H9 (cell line): ENCODE results near the gene FAR1. TPM values are rescaled to one million over a fixed set of nuclear protein-coding genes. Genes with fewer than 3 reads are reported as not detected.

Source experiments
- DNase-seq: peaks from one replicate; pipeline ENCODE4 v3.0.0-alpha.2; 2017
- H2AFZ ChIP-seq: one replicate; pipeline ENCODE4 v1.6.1; 2013; ENCODE audit warnings: mild to moderate bottlenecking, low read length, control low read depth, moderate library complexity
- H2AK5ac ChIP-seq: 2 replicates; pipeline ENCODE4 v1.6.1; 2013; ENCODE audit warnings: low read length, control low read depth, mixed read lengths; ENCODE audit not compliant: insufficient read length
- H2BK120ac ChIP-seq: one replicate; pipeline ENCODE4 v1.6.1; 2013; ENCODE audit warnings: low read depth, mild to moderate bottlenecking, low read length, control low read depth, inconsistent platforms; ENCODE audit not compliant: poor library complexity, severe bottlenecking
- H2BK12ac ChIP-seq: 2 replicates; pipeline ENCODE4 v1.6.1; 2013; ENCODE audit warnings: low read length, control low read depth, mixed read lengths, low read depth; ENCODE audit not compliant: insufficient read length
- H2BK15ac ChIP-seq: 2 replicates; pipeline ENCODE4 v1.6.1; 2013; ENCODE audit warnings: low read depth, low read length, control low read depth
- H2BK20ac ChIP-seq: one replicate; pipeline ENCODE4 v1.6.1; 2013; ENCODE audit warnings: low read depth, mild to moderate bottlenecking, low read length, control low read depth, inconsistent platforms; ENCODE audit not compliant: poor library complexity, severe bottlenecking
- H2BK5ac ChIP-seq: 2 replicates; pipeline ENCODE4 v1.6.1; 2013; ENCODE audit warnings: low read length, control low read depth, mixed read lengths; ENCODE audit not compliant: insufficient read length
- H3K14ac ChIP-seq: 2 replicates; pipeline ENCODE4 v1.6.1; 2013; ENCODE audit warnings: low read length, control low read depth; ENCODE audit not compliant: insufficient read depth
- H3K18ac ChIP-seq: 2 replicates; pipeline ENCODE4 v1.6.1; 2013; ENCODE audit warnings: low read depth, mild to moderate bottlenecking, mixed read lengths, low read length, control low read depth; ENCODE audit not compliant: insufficient read length
- H3K23ac ChIP-seq: 2 replicates; pipeline ENCODE4 v1.6.1; 2013; ENCODE audit warnings: low read length, control low read depth, mixed read lengths, low read depth; ENCODE audit not compliant: insufficient read length
- H3K23me2 ChIP-seq: 2 replicates; pipeline ENCODE4 v1.6.1; 2013; ENCODE audit warnings: low read depth, mild to moderate bottlenecking, mixed read lengths, low read length, control low read depth; ENCODE audit not compliant: insufficient read length, poor library complexity, severe bottlenecking
- H3K27ac ChIP-seq: 2 replicates; pipeline ENCODE4 v1.5.1; 2013; ENCODE audit warnings: low read length, control low read depth, mixed read lengths, low read depth; ENCODE audit not compliant: insufficient read length
- H3K27me3 ChIP-seq: 2 replicates; pipeline ENCODE4 v1.6.1; 2013; ENCODE audit warnings: low read length, control low read depth, inconsistent platforms; ENCODE audit not compliant: insufficient read depth
- H3K4ac ChIP-seq: 2 replicates; pipeline ENCODE4 v1.6.1; 2013; ENCODE audit warnings: low read depth, mild to moderate bottlenecking, control low read depth, inconsistent platforms, low read length, moderate library complexity
- H3K4me1 ChIP-seq: 2 replicates; pipeline ENCODE4 v1.6.1; 2013; ENCODE audit warnings: low read length, control low read depth, inconsistent platforms; ENCODE audit not compliant: insufficient read depth
- H3K4me2 ChIP-seq: 2 replicates; pipeline ENCODE4 v1.6.1; 2013; ENCODE audit warnings: low read length, control low read depth, mixed read lengths; ENCODE audit not compliant: insufficient read length, insufficient read depth
- H3K56ac ChIP-seq: 2 replicates; pipeline ENCODE4 v1.6.1; 2013; ENCODE audit warnings: low read depth, mild to moderate bottlenecking, mixed read lengths, low read length, control low read depth; ENCODE audit not compliant: insufficient read length
- H3K79me1 ChIP-seq: 2 replicates; pipeline ENCODE4 v1.6.1; 2013; ENCODE audit warnings: low read depth, mild to moderate bottlenecking, moderate library complexity, low read length, control low read depth, inconsistent platforms; ENCODE audit not compliant: insufficient read depth, poor library complexity, severe bottlenecking
- H3K79me2 ChIP-seq: 2 replicates; pipeline ENCODE4 v1.6.1; 2013; ENCODE audit warnings: low read length, control low read depth, inconsistent platforms; ENCODE audit not compliant: insufficient read depth
- H3K9ac ChIP-seq: 2 replicates; pipeline ENCODE4 v1.6.1; 2013; ENCODE audit warnings: low read length, control low read depth, mixed read lengths; ENCODE audit not compliant: insufficient read length; ENCODE audit errors: extremely low read depth
- H3K9me3 ChIP-seq: one replicate; pipeline ENCODE4 v1.6.1; 2013; ENCODE audit warnings: low read depth, low read length, inconsistent platforms; ENCODE audit not compliant: control insufficient read depth
- H3T11ph ChIP-seq: one replicate; pipeline ENCODE4 v1.6.1; 2013; ENCODE audit warnings: mild to moderate bottlenecking, low read length, control low read depth, inconsistent platforms
- H4K20me1 ChIP-seq: one replicate; pipeline ENCODE4 v1.6.1; 2013; ENCODE audit not compliant: control insufficient read depth, insufficient read length, insufficient read depth
- H4K5ac ChIP-seq: 2 replicates; pipeline ENCODE4 v1.6.1; 2013; ENCODE audit warnings: low read depth, mild to moderate bottlenecking, mixed read lengths, low read length, control low read depth; ENCODE audit not compliant: insufficient read length
- H4K8ac ChIP-seq: replicated peaks from 2 replicates; pipeline ENCODE4 v1.6.1; 2013; ENCODE audit warnings: low read length, control low read depth, mixed read lengths, low read depth; ENCODE audit not compliant: insufficient read length
- H4K91ac ChIP-seq: 2 replicates; pipeline ENCODE4 v1.6.1; 2013; ENCODE audit warnings: low read depth, mild to moderate bottlenecking, moderate library complexity, mixed read lengths, low read length, control low read depth; ENCODE audit not compliant: insufficient read length
- H3K27ac Mint-ChIP-seq, 3 experiments: 2 replicates in 2 of 3; 3 replicates in 1 of 3; pipeline ENCODE4 v1.8.0; 2020 to 2021; ENCODE audit warnings: mixed read lengths in 3 of 3, mild to moderate bottlenecking in 1 of 3, moderate library complexity in 1 of 3
- H3K27me3 Mint-ChIP-seq: 2 replicates; pipeline ENCODE4 v1.8.0; 2021; ENCODE audit warnings: low read depth, mild to moderate bottlenecking, moderate library complexity, mixed read lengths
- H3K36me3 Mint-ChIP-seq, 3 experiments: 2 replicates in 2 of 3; 3 replicates in 1 of 3; pipeline ENCODE4 v1.8.0; 2020 to 2021; ENCODE audit warnings: low read depth in 3 of 3, mixed read lengths in 3 of 3; ENCODE audit not compliant: insufficient read depth in 1 of 3
- H3K4me1 Mint-ChIP-seq, 2 experiments: 2 replicates each; pipeline ENCODE4 v1.8.0; 2020; ENCODE audit warnings: mixed read lengths in 2 of 2
- H3K4me3 Mint-ChIP-seq, 2 experiments: 2 replicates in 1 of 2; 3 replicates in 1 of 2; pipeline ENCODE4 v1.8.0; 2020 to 2021; ENCODE audit warnings: mild to moderate bottlenecking in 2 of 2, mixed read lengths in 2 of 2, moderate library complexity in 1 of 2
- H3K9me3 Mint-ChIP-seq, 2 experiments: 2 replicates in 1 of 2; 3 replicates in 1 of 2; pipeline ENCODE4 v1.8.0; 2020; ENCODE audit warnings: mild to moderate bottlenecking in 2 of 2, mixed read lengths in 2 of 2, moderate library complexity in 1 of 2
- whole genome bisulfite sequencing: extraction: QIAGEN DNeasy Blood & Tissue Kit; methylation state at CpG from one replicate; pipeline ENCODE4 v1.1.7; 2013; ENCODE audit warnings: missing lambda C conversion rate, low lambda C conversion rate, mixed read lengths; ENCODE audit not compliant: insufficient read length; ENCODE audit errors: extremely low coverage; 5-methylcytosine and 5-hydroxymethylcytosine counted together
- total RNA-seq: library from RNA; stranded (reverse); gene quantifications from 2 replicates; pipeline ENCODE4 v1.2.1, GENCODE V29; 2021
- TF ChIP-seq, protein P1 (sequence below): fragments of 200-600 bp; sonication (generic); conservative IDR thresholded peaks from 3 replicates; pipeline ENCODE4 v1.8.0; 2021; ENCODE audit warnings: antibody characterized with exemption, mild to moderate bottlenecking

The FAR1 gene
- total RNA-seq, 1 experiment from 2014 or later, result 72.5 TPM

DNA sequence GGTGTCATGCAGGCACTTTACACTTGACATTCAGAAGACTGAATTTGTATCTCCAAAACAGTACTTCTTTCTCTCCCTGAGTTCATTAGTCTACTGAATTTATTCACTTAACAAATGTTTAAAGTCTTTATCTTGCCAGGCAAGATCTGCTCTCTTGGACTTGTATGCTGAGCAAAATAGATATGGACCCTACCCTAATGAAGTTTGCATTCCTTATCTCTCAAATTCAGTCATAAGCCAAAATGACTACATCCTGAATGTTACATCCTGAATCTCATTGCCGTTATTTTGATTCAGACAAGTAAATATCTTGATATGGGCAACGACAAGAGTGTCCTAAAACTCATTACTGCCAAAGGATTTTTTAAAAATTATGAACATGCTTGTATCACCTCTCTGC lies 29.7 kb downstream of the FAR1 start:
- Histone ChIP-seq H4K8ac (no peak overlapping the region), H3K56ac (no peak overlapping the region), H3K4ac (no peak overlapping the region), H4K20me1 (no peaks in the 10 kb centered on the region), H3K18ac (no peak overlapping the region), H3K9ac (no peak overlapping the region), H3K23ac (no peak overlapping the region), H3K4me1 (no peaks in the 10 kb centered on the region), H3K79me2 (peaks cover 3% of the 10 kb centered on the region; the same call in 1 of the 2 replicates), H2BK12ac (no peak overlapping the region), H3T11ph (no peak overlapping the region), H2BK5ac (no peak overlapping the region), H4K91ac (no peak overlapping the region), H3K23me2 (no peaks in the 10 kb centered on the region), H3K9me3 (no peaks in the 10 kb centered on the region), H4K5ac (no peak overlapping the region), H3K27me3 (no peaks in the 10 kb centered on the region), H3K27ac (no peak overlapping the region), H3K79me1 (no peaks in the 10 kb centered on the region), H2BK15ac (no peak overlapping the region), H3K14ac (no peak overlapping the region), H2BK120ac (no peak overlapping the region), H3K4me2 (no peak overlapping the region), H2BK20ac (no peak overlapping the region), H2AFZ (no peak overlapping the region), H2AK5ac (no peak overlapping the region)
- no CpG with 5 or more reads among the region's 2 CpGs for WGBS
- Mint-ChIP-seq H3K27me3 (no peaks in the 10 kb centered on the region), H3K36me3 (peaks cover 19 to 53% (median 35%) of the 10 kb centered on the region in 3 experiments), H3K27ac (no peak overlapping the region), H3K9me3 (no peaks in the 10 kb centered on the region), H3K4me1 (peaks cover 3 to 5% of the 10 kb centered on the region in 2 experiments), H3K4me3 (no peak overlapping the region)
- no peak for DNase-seq
- TF ChIP-seq, protein P1, sequence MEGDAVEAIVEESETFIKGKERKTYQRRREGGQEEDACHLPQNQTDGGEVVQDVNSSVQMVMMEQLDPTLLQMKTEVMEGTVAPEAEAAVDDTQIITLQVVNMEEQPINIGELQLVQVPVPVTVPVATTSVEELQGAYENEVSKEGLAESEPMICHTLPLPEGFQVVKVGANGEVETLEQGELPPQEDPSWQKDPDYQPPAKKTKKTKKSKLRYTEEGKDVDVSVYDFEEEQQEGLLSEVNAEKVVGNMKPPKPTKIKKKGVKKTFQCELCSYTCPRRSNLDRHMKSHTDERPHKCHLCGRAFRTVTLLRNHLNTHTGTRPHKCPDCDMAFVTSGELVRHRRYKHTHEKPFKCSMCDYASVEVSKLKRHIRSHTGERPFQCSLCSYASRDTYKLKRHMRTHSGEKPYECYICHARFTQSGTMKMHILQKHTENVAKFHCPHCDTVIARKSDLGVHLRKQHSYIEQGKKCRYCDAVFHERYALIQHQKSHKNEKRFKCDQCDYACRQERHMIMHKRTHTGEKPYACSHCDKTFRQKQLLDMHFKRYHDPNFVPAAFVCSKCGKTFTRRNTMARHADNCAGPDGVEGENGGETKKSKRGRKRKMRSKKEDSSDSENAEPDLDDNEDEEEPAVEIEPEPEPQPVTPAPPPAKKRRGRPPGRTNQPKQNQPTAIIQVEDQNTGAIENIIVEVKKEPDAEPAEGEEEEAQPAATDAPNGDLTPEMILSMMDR, result no peak
